HG02678 (cell line): Measurements from ENCODE around the gene SYTL2.

Source experiments
- ATAC-seq: cut with Tn5 transposase; IDR thresholded peaks from one replicate; pipeline ENCODE4 v1.9.1; 2021; ENCODE audit warnings: mild to moderate bottlenecking, moderate library complexity; ENCODE audit not compliant: unreplicated experiment

Gene SYTL2

DNA sequence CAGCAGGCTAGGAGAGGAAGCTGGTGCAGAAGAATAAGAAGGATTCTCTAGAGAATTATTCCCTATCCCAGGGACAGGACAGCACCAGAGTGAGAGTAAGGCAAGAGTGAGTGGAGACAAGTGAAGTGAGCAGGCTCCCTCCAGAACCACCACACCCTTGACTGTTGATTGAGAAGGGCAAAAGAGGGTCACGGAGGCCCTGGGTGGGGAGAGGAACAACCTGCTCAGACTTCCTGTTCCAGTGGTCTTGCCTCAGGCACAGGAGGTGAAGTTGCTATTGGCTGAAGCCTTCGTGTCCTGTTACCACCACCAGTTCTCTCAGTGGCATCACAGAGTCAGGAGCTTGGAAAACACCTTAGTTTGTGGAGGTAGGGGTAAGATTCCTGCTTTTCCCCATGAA, 73.2 kb downstream of the SYTL2 start:
- no peak for ATAC-seq

DNA sequence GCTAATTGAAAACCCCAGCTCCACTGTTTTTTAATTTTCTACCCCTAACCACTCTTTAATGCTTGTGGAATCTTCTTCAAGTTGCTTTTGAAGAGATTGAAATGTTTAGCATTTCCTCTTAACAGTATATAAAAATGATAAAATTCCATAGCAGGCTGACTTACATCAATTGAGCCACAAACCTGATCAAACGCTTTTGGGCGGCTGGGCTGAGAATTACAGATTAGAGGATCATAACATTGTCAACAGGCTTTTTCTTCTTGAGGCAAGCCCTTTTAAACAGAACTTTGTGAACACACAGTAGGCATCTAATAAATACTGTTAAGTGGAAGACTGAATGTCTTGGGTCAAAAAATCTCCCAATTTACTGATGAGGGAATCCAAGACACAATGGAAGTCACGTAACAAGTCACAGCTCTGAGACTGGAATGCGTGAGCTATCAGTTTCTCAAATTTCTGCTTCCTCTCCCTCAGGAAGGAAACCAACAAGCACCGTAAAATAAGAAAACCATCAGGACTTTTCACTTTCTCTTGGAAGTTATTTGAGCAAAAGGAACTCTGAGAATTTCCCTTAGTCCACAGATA, 75.0 kb downstream of the SYTL2 start:
- no peak for ATAC-seq

GRCh38 chr11:85732965-85733364, 78.0 kb downstream of the SYTL2 start:
- ATAC-seq: peak; percentile 72

DNA sequence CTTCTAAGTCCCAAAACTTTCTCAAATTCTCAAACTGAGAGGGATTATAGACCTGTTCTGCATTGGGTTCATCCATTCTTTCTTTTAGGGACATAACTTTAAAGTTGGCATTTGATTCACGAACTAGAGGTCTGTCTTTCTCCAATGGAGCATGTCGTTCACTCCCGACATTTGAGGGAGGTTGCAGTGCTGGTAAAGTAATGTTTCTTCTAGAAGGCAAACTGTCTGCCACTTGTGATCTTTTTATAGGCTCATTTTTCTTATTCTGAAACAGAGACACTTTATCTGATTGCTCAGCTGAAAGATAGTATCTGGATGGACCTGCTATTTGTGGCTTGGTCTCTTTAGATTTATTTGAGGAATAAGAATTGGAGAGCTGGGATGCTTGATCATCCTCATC, 84.6 kb downstream of the SYTL2 start:
- no peak for ATAC-seq

- no peak for ATAC-seq
Observed at GRCh38 chr11:85725510-85726258, 85.3 kb downstream of the SYTL2 start.

DNA sequence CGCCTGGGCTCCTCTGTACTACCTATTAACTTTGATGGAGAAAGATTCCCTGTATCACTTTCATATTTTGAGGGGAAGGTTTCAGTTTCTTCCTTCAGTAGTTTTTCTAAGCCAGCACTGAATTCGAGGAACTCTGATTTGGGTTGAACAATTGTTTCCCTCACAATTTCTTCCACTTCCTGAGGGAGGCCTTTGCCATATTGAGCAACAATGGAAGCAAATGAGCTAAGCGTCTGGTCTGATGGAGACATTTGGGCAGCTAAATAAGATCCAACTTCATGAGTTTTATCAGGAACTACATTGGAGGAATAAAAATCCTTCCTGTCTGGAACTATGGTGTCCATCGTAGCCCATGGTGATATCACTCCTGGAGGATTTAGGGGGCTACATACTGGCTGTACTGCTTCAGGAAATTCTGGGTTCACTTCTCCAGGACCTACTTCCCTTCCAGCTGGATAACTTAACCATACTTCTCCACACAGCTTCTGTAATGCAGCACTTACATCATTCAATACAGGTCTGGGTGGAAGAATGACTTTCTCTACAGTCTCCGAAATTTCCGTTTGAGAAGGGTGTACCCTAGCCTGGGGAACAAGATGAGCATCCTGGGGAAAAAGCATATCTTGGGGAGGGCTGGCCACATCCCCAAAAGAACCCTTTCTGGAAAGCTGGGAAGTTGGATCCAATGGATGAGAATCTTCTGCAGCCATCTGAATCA, 86.0 kb downstream of the SYTL2 start:
- ATAC-seq: no peak

DNA sequence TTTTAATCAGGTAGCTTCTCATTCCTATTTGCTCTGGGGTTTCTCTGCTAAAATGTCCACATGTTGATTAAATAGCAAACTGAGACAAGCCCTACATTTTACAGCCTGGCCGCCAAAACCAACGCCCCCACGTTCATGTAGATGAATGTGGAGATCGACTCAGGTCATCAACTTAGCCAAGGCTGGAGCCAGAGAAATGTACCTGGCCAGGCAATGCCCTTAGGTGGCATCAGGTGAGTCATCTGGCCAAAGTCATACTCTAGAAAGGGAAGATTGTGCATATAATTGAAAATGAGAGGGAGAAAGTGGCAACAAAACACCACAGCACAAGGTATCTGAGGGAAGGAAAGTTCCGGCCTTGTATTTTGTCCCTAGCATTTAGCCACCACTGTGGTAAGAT, 87.9 kb downstream of the SYTL2 start:
- ATAC-seq: no peak

- no peak for ATAC-seq
Observed at GRCh38 chr11:85721191-85721590, 89.8 kb downstream of the SYTL2 start.

- no peak for ATAC-seq
Observed at GRCh38 chr11:85718991-85719807, 91.7 kb downstream of the SYTL2 start.

DNA sequence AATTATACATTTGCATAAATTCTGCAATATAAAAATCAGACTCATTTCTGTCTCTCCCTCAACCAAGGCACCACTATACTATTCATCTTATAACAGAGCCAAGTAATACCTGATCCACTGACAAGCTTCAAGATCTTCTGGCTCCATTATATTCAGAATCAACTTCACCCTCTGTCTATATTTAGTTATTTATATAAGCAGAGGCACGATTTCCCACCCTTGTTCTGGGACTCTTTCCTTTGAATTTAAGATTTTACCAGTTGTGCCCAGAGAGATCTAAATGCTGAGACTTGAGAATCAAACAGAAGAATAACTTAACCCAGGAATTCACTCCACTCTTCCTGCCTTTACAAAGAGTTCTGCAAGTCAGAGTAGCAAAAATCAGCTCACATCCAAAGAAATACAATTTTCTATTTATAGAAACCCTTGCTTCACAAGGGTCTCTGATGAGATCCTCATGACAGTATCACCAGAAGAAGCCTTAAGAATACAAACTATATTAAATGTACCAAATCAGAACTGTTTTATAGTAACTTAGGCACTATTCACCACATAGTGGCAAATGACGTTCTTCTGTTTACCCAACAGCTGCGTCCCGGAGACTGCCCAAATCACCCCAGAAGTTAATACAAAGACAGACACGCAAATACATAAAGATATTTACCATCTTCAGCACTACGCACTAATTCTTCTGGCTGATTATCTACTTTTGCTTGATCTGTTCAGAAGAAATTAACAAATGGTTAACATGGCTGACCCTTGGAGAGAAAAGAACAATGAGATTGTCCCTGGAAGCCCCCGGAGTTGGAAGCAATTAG, 92.6 kb downstream of the SYTL2 start:
- no peak for ATAC-seq

GRCh38 chr11:85717429-85717828, 93.5 kb downstream of the SYTL2 start:
- ATAC-seq: no peak

DNA sequence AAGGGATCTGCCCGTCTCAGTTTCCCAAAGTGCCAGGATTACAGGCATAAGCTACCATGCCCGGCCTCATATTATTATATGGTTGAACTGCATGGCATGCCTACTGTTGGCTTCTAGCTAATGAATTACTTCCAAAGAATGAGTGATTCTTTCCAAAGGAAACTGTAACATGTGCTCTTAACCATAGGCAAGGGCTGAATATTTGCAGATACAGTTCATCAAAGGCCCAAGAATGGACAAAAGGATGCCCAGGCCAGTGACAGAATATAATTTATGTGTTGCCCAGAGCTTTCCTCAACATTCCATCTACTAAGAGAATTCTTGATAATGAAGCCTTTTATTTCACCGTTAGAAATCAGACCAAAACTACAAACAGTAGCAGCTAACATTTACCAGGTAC, 98.0 kb downstream of the SYTL2 start:
- ATAC-seq: no peak

GRCh38 chr11:85710917-85711316, 100.0 kb downstream of the SYTL2 start:
- ATAC-seq: no peak

- ATAC-seq: no peak
Observed at GRCh38 chr11:85709941-85710702, 100.8 kb downstream of the SYTL2 start.

- ATAC-seq: no peak
Observed at GRCh38 chr11:85705800-85706199, 105.1 kb downstream of the SYTL2 start.

- ATAC-seq: no peak
Observed at GRCh38 chr11:85704967-85705366, 106.0 kb downstream of the SYTL2 start.

DNA sequence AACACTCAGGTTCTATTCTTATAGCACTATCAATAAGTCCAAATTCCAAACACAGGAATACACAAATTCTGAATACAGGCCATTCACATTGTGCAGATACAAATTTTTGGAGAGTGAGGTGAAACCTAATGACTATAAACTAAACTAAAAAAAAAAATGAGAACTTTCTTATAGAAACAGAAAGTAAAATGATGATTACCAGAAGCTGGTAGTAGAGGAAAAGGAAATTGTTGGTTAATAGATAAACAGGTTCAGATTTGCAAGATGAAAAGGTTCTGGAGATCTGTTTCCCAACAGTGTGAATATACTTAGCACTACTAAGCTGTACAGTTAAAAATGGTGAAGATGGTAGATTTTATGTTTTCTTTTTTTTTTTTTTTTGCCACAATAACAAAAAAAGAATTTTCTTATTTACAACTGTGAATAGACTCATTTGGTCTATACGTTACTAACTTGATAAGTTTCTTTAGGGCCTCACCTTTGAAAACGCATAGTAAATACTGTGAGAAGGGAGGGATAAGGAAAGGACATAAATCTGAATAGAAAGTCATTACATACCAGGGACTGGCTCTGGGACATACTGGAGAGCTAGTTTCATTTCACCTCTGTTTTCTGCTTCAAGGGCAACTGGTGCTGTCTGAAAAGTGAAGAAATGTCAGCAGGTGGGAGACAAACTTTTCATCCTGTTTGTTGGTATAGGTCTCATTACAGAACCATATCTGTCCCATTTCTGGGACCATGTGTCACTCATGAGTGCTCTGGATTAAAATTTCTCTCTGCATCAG, 110.8 kb downstream of the SYTL2 start:
- ATAC-seq: peak; percentile 95

GRCh38 chr11:85698195-85698594, 112.7 kb downstream of the SYTL2 start:
- no peak for ATAC-seq

- ATAC-seq: no peak
Observed at GRCh38 chr11:85697747-85698146, 113.2 kb downstream of the SYTL2 start.
